Measurements from ENCODE around the gene MAN2A2. TPM values are rescaled to one million over a fixed set of nuclear protein-coding genes. Genes with fewer than 3 reads are reported as not detected.

MAN2A2 gene
- total and polyA plus RNA-seq, 9 of the 15 experiments (the other 6 are each of a cell fraction or from before 2014, with no cell fraction given), result 7.3 to 151 (median 43.4) TPM

GRCh38 chr15:90915808-90916440, 12.8 kb downstream of the MAN2A2 start (continued):
- no peak for TF ChIP-seq TRIM28 (IDR thresholded peaks at IDR 0.05)
- no peak for TF ChIP-seq ZHX1 (conservative IDR thresholded peaks at IDR 0.05; ENCODE audit: low read length)
- no peak for TF ChIP-seq FOXA3 (CRISPR knock-in tag; conservative IDR thresholded peaks at IDR 0.05 in 1 of 2, IDR thresholded peaks at IDR 0.05 in 1 of 2)
- TF ChIP-seq BCL6 (CRISPR knock-in tag; IDR thresholded peaks at IDR 0.05), result no peak
- TF ChIP-seq NCOA4 (IDR thresholded peaks at IDR 0.05; ENCODE audit: partially characterized antibody), result no peak
- peak; percentile 94 for TF ChIP-seq TFAP4 (CRISPR knock-in tag; IDR thresholded peaks at IDR 0.05; ENCODE audit: borderline replicate concordance)
- TF ChIP-seq CCAR2 (IDR thresholded peaks at IDR 0.05; ENCODE audit: low read depth, low read length), result no peak
- TF ChIP-seq NCOR1 (IDR thresholded peaks at IDR 0.05), result peak; percentile 31; the same call in 1 of the 2 replicates
- TF ChIP-seq ZNF699 (CRISPR knock-in tag; IDR thresholded peaks at IDR 0.05; ENCODE audit: insufficient replicate concordance), result no peak
- peak in 1 of 2 experiments; percentile 38; a peak in 1 of 4 replicates for TF ChIP-seq MAZ (CRISPR knock-in tag; conservative IDR thresholded peaks at IDR 0.05 in 1 of 2, IDR thresholded peaks at IDR 0.05 in 1 of 2)
- no peak for TF ChIP-seq HEY1 (CRISPR knock-in tag; IDR thresholded peaks at IDR 0.05; ENCODE audit: borderline replicate concordance)
- no peak for TF ChIP-seq RNF219 (CRISPR knock-in tag; IDR thresholded peaks at IDR 0.05)
- TF ChIP-seq SMARCA4 (IDR thresholded peaks at IDR 0.05), result peak; percentile 45; the same call in 1 of the 2 replicates
- TF ChIP-seq ZNF143 (CRISPR knock-in tag; IDR thresholded peaks at IDR 0.05), result no peak
- TF ChIP-seq VEZF1 (CRISPR knock-in tag; IDR thresholded peaks at IDR 0.05), result peak; percentile 73
- TF ChIP-seq RAD21 (CRISPR knock-in tag; conservative IDR thresholded peaks at IDR 0.05 in 1 of 2, IDR thresholded peaks at IDR 0.05 in 1 of 2), result peak; percentile 25 to 52; a peak in 2 of 4 replicates
- no peak for TF ChIP-seq SETDB1 (IDR thresholded peaks at IDR 0.05; ENCODE audit: low read length)
- peak; percentile 70 for TF ChIP-seq CXXC5 (CRISPR knock-in tag; IDR thresholded peaks at IDR 0.05)
- no peak for TF ChIP-seq ILK (tag; IDR thresholded peaks at IDR 0.05; ENCODE audit: borderline replicate concordance, low read depth)
- TF ChIP-seq ZEB2 (IDR thresholded peaks at IDR 0.05), result no peak
- 0 out of 2 replicates have a peak, but pooled peaks have one; percentile 32 for TF ChIP-seq KLF16 (IDR thresholded peaks at IDR 0.05)
